HG02763 (cell line): ENCODE data around the gene ARHGAP22.

Source experiments
- ATAC-seq: cut with Tn5 transposase; IDR thresholded peaks from one replicate; pipeline ENCODE4 v1.9.1; 2021; ENCODE audit warnings: mild to moderate bottlenecking, moderate library complexity; ENCODE audit not compliant: unreplicated experiment

Gene ARHGAP22

GRCh38 chr10:48406204-48406603 is 198.7 kb downstream of the ARHGAP22 start:
- no peak for ATAC-seq

DNA sequence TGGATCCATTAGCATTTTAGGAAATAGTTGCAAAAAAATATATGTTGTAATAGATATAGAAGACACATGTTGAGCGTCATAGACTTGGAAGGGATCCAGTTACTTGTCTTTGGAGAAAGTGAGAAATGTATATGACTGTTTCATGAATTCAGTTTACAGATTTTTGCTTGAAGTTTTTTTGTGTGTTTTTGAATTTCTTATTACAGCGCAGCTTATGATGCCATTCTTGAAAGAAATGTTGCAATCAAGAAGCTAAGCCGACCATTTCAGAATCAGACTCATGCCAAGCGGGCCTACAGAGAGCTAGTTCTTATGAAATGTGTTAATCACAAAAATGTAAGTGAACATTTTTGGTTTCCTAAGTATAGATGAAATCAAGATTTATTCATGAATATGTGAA is 200.2 kb downstream of the ARHGAP22 start:
- no peak for ATAC-seq

DNA sequence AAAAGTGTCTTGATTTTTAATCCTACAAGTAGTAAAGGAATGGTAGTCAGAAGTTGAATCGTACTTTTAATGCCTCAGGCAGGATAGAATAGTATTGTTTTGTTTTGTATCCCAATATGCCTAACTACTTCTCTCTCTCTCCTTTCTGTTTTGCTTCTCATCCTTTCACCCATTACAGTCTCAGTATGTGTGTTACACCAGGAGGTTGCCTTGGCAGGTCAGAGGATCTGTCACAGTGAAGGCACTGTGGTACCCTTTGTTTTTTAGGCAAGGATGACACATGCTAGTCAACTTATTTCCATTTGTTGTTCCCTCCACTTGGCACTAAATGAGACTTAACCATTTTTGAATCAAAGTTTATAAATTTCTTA is 204.0 kb downstream of the ARHGAP22 start:
- ATAC-seq: no peak

- no peak for ATAC-seq
Observed at GRCh38 chr10:48400129-48400849, 204.6 kb downstream of the ARHGAP22 start.

DNA sequence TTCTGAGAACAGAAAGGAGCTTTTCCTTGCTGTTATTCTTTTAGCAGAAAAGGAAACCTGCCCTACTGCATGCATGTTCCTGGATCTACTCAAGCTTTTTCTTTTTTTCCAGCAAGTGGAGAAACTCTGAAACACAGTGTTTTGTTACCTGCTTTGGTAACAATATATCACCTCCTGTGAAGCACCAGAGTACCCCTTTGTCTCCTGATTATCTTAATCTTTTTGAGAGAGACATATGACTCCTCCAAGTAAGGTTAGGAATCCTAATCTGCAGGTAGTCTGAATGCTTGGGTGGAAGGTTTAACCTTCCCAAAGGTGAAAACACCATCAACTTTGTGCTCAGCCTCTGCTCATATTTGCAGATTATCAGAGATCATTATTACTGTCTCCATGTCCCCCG is 205.3 kb downstream of the ARHGAP22 start:
- ATAC-seq: no peak

DNA sequence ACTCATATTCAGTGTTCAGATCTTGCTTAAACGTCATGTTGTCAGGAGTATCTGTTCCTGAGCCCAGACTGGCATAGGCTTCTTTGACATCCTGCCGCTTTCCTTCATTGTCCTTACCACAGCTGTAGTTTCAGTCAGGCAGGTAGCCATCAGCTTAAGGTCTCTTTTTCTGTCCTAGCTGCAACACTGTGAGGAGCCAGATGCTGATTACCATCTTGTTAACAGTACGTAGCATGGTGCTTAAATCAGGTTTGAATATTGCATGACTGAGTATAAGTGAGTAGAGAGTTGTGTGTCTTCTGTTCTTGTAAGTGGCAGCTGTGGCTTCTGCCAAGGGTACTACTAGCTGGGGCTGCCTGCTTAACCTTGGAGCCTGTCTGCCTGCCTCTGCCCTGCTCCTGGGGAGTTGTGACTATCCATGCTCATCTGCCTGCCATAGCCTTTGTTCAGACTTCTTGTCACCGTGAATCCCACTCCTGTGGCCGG is 205.8 kb downstream of the ARHGAP22 start:
- no peak for ATAC-seq

DNA sequence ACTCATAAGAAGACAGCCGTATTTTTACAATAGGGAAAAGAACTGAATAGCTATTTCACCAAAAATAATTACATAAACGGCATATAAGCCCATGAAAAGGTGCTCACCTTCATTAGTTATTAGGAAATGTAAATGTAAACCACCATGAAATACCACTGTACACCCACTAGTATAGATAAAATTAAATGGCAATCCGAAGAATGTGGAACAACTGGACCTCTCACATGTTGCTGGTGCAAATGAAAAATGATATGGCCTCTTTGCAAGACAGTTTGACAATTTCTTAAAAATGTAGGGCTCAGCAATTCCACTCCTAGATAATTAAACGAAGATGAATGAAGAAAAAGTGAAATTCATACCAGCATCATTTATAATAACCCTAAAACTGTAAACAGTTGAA is 206.6 kb downstream of the ARHGAP22 start:
- no peak for ATAC-seq
